HepG2 (cell line): ENCODE data around the gene COBLL1. TPM values are rescaled to one million over a fixed set of nuclear protein-coding genes. Genes with fewer than 3 reads are reported as not detected.

ENCODE experiments used
- AKAP8 ChIP-seq: sonication (generic); formaldehyde crosslinking; IDR thresholded peaks from 2 replicates; pipeline ENCODE4 v1.5.1; 2020; ENCODE audit warnings: mild to moderate bottlenecking, missing genetic modification reagents
- HIVEP1 ChIP-seq: sonication (generic); formaldehyde crosslinking; IDR thresholded peaks from 2 replicates; pipeline ENCODE4 v1.4.0; 2020; ENCODE audit warnings: mild to moderate bottlenecking, missing genetic modification reagents
- HNRNPLL ChIP-seq: fragments of 200-400 bp; formaldehyde crosslinking; IDR thresholded peaks from 2 replicates; pipeline ENCODE4 v1.6.1; 2017; ENCODE audit warnings: mild to moderate bottlenecking, low read depth, low read length; ENCODE audit not compliant: poor library complexity, severe bottlenecking
- MTA1 ChIP-seq: sonication (generic); formaldehyde crosslinking; IDR thresholded peaks from 2 replicates; pipeline ENCODE4 v1.4.0; 2020; ENCODE audit warnings: missing genetic modification reagents, mild to moderate bottlenecking, borderline replicate concordance
- NCOA2 ChIP-seq: sonication (generic); formaldehyde crosslinking; IDR thresholded peaks from 2 replicates; pipeline ENCODE4 v1.8.0; 2022; ENCODE audit warnings: inconsistent platforms
- NFE2L1 ChIP-seq: sonication (generic); formaldehyde crosslinking; IDR thresholded peaks from 2 replicates; pipeline ENCODE4 v1.4.0; 2020; ENCODE audit warnings: missing genetic modification reagents, mild to moderate bottlenecking, borderline replicate concordance
- REPIN1 ChIP-seq: sonication (generic); formaldehyde crosslinking; IDR thresholded peaks from 2 replicates; pipeline ENCODE4 v1.8.0; 2022; ENCODE audit warnings: missing genetic modification reagents, low read depth, mild to moderate bottlenecking, borderline replicate concordance
- ZFYVE20 ChIP-seq: sonication (generic); formaldehyde crosslinking; IDR thresholded peaks from 2 replicates; pipeline ENCODE4 v1.8.0; 2023; ENCODE audit warnings: low read depth, mild to moderate bottlenecking, moderate library complexity, missing genetic modification reagents, borderline replicate concordance
- ZIK1 ChIP-seq: sonication (generic); formaldehyde crosslinking; IDR thresholded peaks from 2 replicates; pipeline ENCODE4 v1.5.0; 2020; ENCODE audit warnings: mild to moderate bottlenecking, low read depth, missing genetic modification reagents, borderline replicate concordance
- ZNF205 ChIP-seq: IDR thresholded peaks from 2 replicates; pipeline ENCODE4 v1.6.1; 2018; ENCODE audit warnings: missing biosample characterization, missing genetic modification reagents
- ZNF572 ChIP-seq: sonication (generic); formaldehyde crosslinking; IDR thresholded peaks from 2 replicates; pipeline ENCODE4 v1.5.1; 2020; ENCODE audit warnings: mild to moderate bottlenecking, missing genetic modification reagents
- ZNF598 ChIP-seq: sonication (generic); formaldehyde crosslinking; IDR thresholded peaks from 2 replicates; pipeline ENCODE4 v1.5.1; 2020; ENCODE audit warnings: mild to moderate bottlenecking, missing genetic modification reagents, borderline replicate concordance
- ZNF674 ChIP-seq: sonication (generic); formaldehyde crosslinking; IDR thresholded peaks from 2 replicates; pipeline ENCODE4 v1.5.0; 2020; ENCODE audit warnings: low read depth, mild to moderate bottlenecking, missing genetic modification reagents
- ZNF776 ChIP-seq: sonication (generic); formaldehyde crosslinking; IDR thresholded peaks from 2 replicates; pipeline ENCODE4 v1.4.0; 2020; ENCODE audit warnings: mild to moderate bottlenecking, missing genetic modification reagents
- ZZZ3 ChIP-seq: sonication (generic); formaldehyde crosslinking; IDR thresholded peaks from 2 replicates; pipeline ENCODE4 v1.4.0; 2020; ENCODE audit warnings: missing genetic modification reagents, mild to moderate bottlenecking, borderline replicate concordance
- polyA plus RNA-seq, 8 experiments: library from polyadenylated mRNA; depleted of rRNA in 3 of 8; stranded (reverse) in 7 of 8; unstranded in 1 of 8; fragments of >200 nt; fragmentation: Illumina TruSeq in 4 of 8; extraction: Trizol in 4 of 8; gene quantifications; 2 replicates each; pipeline versions ENCODE4 v1.2.1 to v1.2.3, GENCODE V29; 2011 to 2016; ENCODE audit warnings: low read depth in 4 of 8, missing spikeins in 1 of 8, mixed read lengths in 1 of 8; ENCODE audit not compliant: insufficient read depth in 1 of 8
- total RNA-seq, 5 experiments: library from RNA; depleted of rRNA; stranded (reverse); fragments of >200 nt; fragmentation: Illumina TruSeq; extraction: Trizol; gene quantifications; 2 replicates each; pipeline ENCODE4 v1.2.3, GENCODE V29; 2016; ENCODE audit warnings: low read depth in 1 of 5
- TF ChIP-seq, protein P1 (sequence below), 2 experiments: sonication (generic) in 1 of 2; formaldehyde crosslinking in 1 of 2; IDR thresholded peaks; 2 replicates each; pipeline versions ENCODE4 v1.6.1 to v1.9.0; 2014 to 2022; ENCODE audit warnings: antibody characterized with exemption in 1 of 2, borderline replicate concordance in 1 of 2, inconsistent platforms in 1 of 2, low read depth in 1 of 2, missing genetic modification reagents in 1 of 2
- TF ChIP-seq, protein P2 (sequence below): sonication (generic); formaldehyde crosslinking; IDR thresholded peaks from 2 replicates; pipeline ENCODE4 v1.4.0; 2020; ENCODE audit warnings: missing genetic modification reagents
- TF ChIP-seq, protein P3 (sequence below): sonication (generic); formaldehyde crosslinking; IDR thresholded peaks from 2 replicates; pipeline ENCODE4 v1.4.0; 2020; ENCODE audit warnings: missing genetic modification reagents

Gene COBLL1
- total and polyA plus RNA-seq, 2 of the 13 experiments (the other 11 are each of a cell fraction or from before 2014, with no cell fraction given): 32.6 to 86.8 TPM

DNA sequence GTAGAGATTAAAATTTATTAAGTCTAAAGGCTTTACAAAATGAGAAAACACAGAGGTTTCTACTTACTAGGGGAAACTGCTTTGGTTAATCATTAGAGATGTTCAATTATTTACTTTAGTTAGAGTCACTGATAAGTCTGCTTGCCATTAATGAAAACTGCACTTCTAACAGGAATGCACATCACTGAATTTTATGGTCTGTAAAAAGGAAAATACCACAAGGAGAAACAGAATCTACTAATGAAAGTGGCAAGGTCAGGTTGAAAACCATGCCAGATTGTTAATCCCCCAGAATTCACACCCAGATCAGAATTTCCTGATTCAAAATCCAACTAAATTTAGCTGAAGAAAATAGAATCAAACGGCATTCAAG lies 129.9 kb downstream of the COBLL1 start (continued):
- TF ChIP-seq, protein P1, sequence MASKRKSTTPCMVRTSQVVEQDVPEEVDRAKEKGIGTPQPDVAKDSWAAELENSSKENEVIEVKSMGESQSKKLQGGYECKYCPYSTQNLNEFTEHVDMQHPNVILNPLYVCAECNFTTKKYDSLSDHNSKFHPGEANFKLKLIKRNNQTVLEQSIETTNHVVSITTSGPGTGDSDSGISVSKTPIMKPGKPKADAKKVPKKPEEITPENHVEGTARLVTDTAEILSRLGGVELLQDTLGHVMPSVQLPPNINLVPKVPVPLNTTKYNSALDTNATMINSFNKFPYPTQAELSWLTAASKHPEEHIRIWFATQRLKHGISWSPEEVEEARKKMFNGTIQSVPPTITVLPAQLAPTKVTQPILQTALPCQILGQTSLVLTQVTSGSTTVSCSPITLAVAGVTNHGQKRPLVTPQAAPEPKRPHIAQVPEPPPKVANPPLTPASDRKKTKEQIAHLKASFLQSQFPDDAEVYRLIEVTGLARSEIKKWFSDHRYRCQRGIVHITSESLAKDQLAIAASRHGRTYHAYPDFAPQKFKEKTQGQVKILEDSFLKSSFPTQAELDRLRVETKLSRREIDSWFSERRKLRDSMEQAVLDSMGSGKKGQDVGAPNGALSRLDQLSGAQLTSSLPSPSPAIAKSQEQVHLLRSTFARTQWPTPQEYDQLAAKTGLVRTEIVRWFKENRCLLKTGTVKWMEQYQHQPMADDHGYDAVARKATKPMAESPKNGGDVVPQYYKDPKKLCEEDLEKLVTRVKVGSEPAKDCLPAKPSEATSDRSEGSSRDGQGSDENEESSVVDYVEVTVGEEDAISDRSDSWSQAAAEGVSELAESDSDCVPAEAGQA (IDR thresholded peaks at IDR 0.05; ENCODE audit: low read depth): no peak
- TF ChIP-seq, protein P1 (CRISPR knock-in tag; IDR thresholded peaks at IDR 0.05; ENCODE audit: borderline replicate concordance): no peak
- TF ChIP-seq MTA1 (CRISPR knock-in tag) (no peak), ZNF205 (CRISPR knock-in tag) (peak; percentile 64), ZNF598 (no peak), ZFYVE20 (CRISPR knock-in tag) (no peak), ZZZ3 (CRISPR knock-in tag) (no peak), NFE2L1 (CRISPR knock-in tag) (no peak), ZNF776 (no peak), HNRNPLL (no peak), NCOA2 (CRISPR knock-in tag) (peak; percentile 79), AKAP8 (no peak), ZIK1 (CRISPR knock-in tag) (no peak), REPIN1 (no peak), HIVEP1 (no peak), ZNF674 (no peak), ZNF572 (no peak)
- TF ChIP-seq, protein P2, sequence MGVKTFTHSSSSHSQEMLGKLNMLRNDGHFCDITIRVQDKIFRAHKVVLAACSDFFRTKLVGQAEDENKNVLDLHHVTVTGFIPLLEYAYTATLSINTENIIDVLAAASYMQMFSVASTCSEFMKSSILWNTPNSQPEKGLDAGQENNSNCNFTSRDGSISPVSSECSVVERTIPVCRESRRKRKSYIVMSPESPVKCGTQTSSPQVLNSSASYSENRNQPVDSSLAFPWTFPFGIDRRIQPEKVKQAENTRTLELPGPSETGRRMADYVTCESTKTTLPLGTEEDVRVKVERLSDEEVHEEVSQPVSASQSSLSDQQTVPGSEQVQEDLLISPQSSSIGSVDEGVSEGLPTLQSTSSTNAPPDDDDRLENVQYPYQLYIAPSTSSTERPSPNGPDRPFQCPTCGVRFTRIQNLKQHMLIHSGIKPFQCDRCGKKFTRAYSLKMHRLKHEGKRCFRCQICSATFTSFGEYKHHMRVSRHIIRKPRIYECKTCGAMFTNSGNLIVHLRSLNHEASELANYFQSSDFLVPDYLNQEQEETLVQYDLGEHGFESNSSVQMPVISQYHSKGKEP (CRISPR knock-in tag): no peak
- TF ChIP-seq, protein P3, sequence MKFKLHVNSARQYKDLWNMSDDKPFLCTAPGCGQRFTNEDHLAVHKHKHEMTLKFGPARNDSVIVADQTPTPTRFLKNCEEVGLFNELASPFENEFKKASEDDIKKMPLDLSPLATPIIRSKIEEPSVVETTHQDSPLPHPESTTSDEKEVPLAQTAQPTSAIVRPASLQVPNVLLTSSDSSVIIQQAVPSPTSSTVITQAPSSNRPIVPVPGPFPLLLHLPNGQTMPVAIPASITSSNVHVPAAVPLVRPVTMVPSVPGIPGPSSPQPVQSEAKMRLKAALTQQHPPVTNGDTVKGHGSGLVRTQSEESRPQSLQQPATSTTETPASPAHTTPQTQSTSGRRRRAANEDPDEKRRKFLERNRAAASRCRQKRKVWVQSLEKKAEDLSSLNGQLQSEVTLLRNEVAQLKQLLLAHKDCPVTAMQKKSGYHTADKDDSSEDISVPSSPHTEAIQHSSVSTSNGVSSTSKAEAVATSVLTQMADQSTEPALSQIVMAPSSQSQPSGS: no peak
